Mesenteric fat pad (tissue), 1 donor: ENCODE data around the gene LSAMP. TPM values are rescaled to one million over a fixed set of nuclear protein-coding genes. Genes with fewer than 3 reads are reported as not detected.

Source experiments
- DNase-seq: peaks from one replicate; pipeline ENCODE4 v3.0.0-alpha.2; 2020; ENCODE audit warnings: low spot score
- total RNA-seq: library from RNA; stranded (reverse); fragmentation: NEBNext Ultra II Directional; extraction: Animal tissue kit (Norgen Biotek cat#: 25700); gene quantifications from one replicate; pipeline ENCODE4 v1.2.1, GENCODE V29; 2021
- donor health status: DM: yes; HTN: yes; CAD: no.

The LSAMP gene
- total RNA-seq, 1 donor from 2014 or later, result 1.7 TPM

DNA sequence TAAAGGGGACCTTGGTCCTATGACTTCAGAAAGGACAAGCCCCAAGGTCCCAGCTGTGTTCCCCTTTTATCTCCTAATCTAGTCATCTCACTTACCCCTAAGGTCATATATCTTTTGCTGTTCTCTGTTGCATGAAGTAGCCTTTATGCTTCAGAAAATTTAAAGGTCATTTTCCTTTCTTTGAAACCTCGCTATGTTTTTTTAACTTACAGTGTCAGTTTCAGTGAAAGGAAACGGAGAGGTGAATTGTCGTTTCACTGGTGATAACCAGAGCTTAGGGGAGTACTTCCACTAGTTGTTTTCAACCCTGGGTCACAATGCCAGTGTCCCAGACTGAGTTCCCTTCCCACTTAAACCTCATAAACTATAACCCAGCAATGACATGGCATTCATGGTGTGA is 464.6 kb downstream of the LSAMP start:
- DNase-seq, result no peak

DNA sequence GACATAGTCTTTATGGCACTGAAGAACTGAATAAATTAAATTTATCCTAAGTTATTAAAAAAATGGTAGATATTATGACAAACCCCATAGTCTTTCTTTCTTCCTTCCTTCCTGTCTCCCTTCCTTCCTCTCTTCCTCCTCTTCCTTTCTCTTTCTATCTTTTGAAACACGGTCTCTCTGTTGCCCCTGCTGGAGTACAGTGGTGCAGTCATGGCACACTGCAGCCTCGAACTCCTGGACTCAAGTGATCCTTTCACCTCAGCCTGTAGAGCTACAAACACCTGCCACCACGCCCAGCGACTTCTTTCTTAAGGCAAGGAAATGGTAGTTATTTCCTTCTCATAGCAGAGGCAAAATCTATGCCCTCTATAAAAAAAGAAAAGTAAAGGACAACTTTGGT is 467.4 kb downstream of the LSAMP start:
- no peak for DNase-seq

DNA sequence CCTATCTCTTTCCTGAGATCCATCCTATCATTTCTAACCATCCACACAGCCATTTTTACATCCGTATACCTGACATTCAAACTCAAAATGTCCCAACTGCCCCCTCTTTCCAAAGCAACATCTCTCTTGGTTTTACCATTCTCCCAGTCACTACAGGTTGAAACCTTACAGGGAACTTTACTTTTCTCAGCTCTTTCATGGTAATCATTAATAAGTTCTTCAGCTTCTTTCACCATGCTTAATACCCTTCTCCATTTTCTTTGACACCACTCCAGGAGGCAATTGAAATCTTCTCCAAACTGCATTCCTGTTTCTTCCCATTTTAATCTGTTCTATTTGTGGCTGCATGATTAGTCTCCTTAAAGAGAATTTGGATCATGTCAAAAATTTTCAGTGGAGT is 469.5 kb downstream of the LSAMP start:
- DNase-seq, result no peak

DNA sequence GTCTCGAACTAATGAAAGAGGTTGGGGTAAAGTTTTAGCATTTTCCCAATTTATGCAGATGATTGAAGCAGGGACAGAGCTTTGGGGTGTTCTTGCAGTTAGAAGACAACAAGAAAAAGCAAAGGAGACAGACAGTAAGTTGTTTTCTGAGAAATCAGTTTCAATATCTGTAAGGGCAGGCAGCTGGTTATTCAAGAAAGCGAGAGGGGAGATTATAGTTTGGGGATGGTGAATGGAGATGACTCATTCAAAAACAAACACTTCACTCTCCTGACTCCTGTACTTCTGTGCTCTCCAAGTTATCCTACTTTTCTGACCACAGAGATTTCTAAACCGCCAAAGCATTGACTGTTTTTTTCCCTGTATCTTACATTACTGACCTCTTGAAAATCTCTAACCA is 469.9 kb downstream of the LSAMP start:
- DNase-seq, result no peak

DNA sequence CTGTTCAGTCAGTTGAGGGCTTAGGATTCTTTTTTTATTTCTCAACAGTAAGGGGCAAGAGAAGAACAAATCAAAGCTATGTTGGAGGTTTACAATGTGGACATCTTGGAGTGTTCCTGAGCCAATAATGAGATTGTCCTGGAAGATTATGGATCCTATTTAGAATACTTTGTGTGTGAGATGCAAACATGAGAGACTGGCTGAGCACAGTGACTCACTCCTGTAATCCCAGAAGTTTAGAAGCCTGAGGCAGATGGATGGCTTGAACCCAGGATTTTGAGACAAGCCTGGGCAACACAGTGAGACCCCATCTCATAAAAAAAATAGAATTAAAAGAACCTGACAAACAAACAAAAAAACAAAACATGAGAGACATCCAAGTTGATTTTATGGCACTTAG is 470.3 kb downstream of the LSAMP start:
- no peak for DNase-seq

DNA sequence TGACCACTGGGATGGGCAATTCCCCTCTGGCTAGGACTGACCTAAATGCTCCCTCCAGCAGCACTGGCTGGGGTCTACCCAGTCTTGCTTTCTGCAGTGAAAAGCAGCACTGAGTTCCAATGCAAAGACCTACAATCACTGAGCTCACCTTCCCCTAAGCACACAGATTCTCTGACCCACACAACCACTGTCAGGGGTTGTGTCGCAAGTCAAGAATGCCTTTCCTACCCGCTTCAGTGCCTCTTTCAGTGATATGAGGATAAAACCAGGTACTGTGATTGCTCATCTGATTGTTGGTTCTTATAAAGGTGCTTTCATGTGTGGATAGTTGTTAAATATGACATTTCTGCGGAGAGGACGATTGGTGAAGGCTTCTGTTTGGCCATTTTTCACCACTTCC is 476.4 kb downstream of the LSAMP start:
- DNase-seq, result no peak

DNA sequence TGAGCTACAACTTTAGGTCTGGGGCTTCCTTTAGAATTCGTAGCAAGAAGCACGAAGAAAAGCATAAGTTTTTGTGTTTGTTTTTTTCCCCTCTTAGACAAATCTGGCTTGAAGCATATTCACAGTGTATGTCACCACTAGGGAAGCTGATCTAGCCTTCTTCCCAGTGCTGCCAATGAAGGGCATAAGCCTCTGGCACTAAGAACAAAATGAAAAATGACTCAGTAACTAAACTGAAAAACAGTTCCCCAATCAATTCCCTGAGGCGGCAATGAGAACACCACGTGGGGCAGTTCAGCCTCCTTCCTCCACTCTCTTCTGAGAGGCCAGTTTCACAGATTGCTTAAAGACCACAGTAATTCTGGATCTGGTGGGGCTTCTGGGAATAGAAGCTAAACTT is 483.9 kb downstream of the LSAMP start:
- DNase-seq, result no peak

DNA sequence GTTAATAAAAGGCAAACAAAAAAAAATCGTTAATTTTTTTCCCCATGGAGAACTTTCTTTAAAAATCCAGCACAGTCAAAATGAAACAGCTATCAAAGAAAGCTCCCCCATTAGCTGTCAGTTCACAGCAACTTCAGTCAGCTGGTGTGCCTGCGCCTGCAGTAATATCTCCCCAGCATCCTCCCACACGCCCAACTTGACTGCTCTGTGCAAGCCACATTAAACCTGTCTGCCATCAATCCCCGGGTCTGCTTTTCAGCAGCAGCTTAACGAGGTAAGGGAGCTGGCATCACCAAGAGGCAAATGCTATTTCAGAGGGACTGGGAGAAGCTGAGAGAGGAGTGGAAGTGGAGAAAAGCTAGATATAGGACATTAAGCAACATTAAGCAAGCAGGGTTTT is 484.5 kb downstream of the LSAMP start:
- no peak for DNase-seq

DNA sequence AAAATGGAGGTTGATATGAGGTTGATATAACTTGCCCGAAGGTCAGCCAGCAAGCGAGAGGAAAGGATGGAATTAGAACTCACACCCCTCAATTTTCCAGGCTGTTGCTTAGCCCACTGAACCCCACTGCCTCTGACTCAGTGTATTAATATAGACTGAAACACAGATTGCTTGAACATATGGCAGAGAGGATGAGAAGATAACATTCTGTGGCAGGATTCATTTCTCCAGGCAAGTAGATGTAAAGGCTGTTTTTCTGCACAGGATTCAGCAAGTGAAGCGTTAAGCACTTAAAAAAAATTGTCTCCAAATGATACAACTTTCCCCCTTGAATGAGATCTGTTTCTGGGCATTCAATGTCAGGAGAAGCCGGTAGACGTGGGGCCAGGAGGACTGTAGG is 486.8 kb downstream of the LSAMP start:
- no peak for DNase-seq

DNA sequence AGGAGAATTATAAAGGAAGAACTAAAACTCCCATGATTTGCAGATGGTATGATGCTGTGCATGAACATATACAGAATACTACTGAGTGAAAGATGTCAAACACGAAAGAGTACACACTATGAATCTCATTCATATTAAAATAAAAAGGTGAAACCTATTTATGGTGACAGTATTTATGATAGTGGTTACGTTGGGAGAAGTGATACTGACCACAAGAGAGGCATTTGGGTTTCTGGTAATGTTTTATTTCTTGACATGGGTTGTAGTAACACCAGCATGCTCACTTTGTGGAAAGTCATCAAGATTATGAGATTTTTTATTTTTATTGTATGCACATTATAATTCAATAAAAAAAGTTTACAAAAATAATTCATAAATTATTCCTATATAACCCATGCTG is 498.0 kb downstream of the LSAMP start:
- no peak for DNase-seq

DNA sequence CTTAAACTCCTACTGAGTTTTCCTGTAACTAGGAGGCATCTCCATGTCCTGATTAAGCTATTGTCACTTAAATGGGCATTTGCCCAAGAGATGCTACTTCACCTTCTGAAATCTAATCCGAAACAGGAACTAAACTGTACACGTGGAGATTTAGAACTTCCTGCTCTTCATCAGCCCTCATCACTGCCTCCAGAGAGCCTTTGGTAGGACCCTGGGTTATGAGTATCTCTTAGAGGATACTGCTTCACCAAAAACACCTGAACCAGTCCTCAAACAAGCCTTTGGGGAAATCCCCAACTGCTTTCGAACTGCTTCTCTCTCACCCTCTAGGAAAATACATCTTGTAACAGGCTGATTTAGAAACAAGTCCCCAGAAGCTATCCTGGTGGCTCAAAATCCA is 501.7 kb downstream of the LSAMP start:
- DNase-seq, result no peak

DNA sequence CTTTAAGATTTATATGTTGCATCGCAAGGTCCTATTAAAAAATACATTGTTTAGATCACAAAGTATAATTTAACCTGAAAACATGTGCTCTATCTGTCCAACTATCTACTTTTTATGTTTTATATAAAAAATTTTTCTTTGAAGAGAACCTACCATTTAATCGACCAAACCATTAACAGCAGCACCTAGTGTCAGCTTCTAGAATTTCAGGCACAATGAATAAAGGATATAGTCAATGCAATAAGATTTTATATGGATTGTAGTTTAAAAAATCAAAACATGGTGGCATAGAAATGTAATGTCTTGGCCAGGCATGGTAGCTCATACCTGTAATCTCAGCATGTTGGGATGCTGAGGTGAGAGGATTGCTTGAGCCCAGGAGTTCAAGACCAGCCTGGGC is 508.2 kb downstream of the LSAMP start:
- DNase-seq, result no peak

DNA sequence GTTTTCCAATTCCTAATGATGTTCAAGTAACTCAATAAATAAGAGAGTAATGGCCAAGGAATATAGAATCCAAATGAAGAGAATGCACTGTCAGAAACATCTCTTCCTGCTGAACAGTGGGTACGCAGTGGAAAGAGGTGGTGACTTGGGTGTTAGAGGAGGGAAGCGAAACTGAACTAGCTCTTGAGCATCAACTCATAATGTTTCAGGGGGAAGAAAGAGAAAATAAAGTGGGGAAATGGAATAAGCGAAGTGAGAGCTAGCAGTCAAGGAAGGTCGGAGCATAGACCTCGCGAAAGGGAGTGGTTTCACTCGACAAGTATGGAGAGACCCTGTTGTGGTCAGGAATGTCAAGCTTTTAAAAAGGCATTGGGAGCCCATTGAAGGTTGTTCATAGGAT is 512.5 kb downstream of the LSAMP start:
- no peak for DNase-seq

DNA sequence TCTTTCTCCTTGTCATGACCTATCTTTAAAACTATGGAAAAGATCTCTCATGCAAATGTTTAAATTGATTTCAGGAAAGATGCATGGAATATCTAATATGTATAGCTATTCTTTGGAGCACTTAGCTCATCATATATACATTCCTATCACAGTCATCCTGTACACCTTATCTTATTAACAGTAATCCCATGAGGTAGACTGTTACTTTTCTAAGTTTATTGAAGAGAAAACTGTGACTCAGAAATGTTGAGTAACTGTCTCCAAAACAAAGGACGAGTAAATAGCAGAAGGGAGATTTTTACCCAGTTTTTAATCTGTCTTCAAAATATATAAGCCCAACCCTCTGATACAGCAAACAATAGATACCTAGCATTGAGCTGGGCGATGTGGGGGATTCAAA is 513.7 kb downstream of the LSAMP start:
- DNase-seq, result no peak

DNA sequence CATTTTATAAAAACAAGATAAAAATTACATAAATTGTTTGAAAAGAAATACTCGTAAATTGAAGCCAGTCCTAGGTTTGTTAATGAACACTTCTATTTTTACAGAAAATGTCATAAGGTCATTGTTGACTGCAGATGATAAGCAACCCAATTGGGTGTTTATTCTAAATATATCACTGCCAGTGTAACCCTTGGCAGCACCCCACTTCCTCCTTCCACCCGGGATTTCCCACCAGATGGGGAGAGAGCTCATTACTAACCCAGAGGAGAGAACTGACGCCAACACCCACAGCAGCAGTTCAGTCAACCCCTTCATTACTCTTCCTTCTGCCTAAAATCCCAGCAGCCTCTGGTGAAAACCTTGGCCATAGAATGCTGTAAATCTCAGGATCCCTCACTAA is 514.4 kb downstream of the LSAMP start:
- no peak for DNase-seq

DNA sequence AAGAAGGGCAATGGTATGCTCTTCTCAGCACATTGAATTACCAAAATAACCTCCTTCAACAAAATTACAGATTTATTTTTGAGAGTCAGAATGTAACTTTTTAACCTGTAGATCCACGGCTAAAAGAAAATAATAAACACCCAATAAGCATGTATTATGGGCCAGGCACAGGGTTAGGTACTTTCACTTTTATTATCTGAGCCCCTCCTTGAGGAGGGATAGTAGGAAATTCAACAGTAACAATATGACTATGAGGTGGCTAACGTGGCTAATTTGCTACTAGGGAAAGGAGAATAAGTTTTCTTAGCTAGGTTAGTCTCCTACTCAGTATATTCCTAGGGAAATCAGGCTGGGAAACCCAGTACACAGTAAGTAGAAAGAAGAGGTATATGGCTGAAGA is 515.1 kb downstream of the LSAMP start:
- no peak for DNase-seq

DNA sequence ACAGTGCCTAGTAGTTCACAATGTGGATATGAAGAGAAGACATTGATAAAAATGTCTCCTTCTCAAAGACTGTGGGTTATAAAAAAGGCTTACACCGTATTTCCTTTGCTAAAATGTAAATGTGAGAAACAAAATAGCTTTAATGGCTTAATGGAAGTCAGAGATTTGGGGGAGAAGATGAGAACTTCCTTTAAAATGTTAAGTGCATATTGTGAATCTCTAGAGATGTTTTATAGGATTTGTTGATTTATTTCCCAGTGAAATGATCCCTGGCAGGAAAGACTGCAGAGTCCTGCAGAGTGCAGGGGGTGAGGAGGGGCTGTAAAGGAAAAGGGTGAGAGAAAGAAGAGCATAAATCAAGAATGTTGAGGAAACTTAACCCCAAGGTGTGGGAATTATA is 516.9 kb downstream of the LSAMP start:
- no peak for DNase-seq

DNA sequence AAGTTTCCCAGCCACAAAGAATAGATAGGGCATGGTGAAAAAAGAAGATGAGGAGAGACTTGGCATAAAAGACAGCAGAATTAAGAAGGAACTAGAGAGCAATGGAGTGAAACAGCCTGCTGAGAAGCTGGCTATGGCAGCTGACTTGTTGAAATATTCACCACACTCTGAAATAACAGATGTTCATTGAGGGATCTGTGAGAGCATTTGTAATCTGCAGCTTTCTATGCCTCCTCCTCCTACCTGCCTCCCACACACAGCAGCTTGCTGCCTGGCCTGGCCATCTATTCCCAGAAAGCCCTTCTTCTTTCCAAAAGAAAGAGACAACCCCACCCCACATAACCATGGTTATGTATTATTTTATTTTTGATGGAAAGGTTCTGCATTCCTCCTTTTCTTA is 518.1 kb downstream of the LSAMP start:
- DNase-seq, result no peak

DNA sequence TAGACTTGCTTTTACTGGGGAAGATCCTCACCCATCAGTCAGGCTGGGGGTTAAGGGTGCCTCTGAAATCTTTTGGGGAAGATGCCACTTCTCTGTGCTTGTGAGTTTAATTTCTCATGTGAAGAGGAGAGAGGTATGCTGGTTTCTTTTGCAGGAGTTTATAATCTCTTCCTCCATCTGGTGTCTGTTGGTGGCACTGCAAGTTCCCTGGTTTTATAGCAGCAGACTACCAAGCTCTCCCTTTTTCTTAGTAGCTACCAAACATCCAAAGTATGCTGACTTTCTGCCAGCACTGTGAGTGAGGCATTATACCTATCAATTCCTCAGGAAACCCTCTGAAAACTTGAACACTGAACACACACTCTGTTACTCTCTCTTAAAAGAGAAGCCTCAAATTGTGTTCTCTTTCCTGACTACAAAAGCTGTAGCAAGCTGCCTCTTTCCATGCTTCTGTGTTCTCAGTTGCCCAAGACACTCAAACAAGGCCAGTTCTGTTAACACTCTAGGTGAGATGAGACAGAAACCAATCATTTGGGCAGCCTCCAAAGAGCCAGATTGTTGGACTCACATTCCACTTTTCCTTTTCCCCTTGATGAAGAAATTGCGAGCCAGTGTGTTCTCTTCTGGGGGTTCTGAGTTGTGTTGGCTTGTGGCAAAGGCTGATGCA is 522.5 kb downstream of the LSAMP start:
- DNase-seq, result no peak

DNA sequence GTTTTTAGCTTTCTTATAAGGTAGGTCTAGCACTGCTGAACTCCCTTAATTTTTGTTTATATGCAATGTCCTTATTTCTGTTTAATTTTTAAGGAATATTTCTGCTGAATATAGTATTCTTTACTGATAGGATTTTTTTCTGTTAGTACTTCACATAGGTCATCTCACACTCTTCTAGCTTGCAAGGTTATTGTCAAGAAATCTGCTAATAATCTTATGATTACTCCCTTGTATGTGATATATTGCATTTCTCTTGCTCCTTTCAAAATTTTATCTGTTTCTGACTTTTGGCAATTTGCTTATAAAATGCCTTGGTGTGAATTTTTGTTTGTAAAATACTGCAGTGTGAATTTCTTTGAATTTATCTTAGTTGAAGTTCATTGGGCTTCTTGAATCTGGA is 523.6 kb downstream of the LSAMP start:
- no peak for DNase-seq

DNA sequence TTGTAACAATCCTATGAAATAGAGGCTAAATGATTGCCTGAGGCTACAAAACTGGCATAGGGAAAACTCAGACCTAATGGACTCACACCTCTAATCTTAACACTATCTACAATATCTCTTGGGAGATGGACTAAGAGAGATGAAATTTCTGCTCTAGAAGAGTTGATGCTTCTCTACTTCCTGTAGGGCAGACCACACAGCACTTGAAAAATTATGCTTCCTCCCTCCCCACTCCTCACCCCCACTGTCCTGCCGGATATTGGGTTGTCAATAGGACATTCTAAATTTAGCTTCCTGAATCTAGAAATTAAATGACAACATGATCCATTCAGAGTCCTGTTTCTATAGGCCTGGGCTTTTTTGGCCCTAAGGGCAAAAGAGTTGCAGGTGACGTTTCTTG is 526.4 kb downstream of the LSAMP start:
- DNase-seq, result no peak

DNA sequence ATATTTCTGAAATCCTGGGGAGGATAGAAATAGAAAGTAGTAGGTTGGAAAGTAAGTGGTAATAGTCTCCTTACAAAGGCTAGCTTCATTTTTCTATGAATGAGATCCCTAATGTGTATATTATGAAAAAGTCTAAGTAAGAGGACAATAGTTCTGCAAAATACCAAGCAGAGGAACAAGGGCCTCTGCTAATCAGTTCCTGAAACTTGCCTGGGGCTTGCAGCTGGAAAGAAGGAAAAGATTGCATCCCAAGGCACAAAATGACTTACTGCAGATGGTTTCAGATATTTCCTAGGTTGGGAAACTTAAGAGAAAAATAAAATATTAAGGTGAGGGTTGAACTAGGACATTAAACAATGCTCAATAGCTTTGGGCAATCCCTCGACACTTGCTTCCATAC is 528.4 kb downstream of the LSAMP start:
- DNase-seq, result no peak

DNA sequence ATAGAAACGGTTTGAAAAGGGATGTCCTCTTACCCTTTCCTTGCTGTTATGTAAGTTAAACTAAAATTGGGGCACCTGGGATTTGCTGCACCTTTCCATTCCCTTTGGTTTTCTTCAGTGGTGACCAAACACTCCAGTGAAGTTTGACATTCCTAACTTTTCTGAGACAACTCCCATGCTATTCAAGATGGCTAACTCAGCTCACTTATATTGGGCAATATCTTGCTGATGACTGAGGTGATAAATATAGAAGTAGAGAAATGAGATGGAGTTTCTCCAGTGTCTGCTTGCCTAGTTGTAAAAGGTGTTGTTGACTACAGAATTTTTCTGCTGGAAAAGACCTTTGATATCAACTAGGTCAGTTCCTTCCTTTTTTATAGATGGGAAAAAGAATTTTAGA is 530.2 kb downstream of the LSAMP start:
- DNase-seq, result no peak

DNA sequence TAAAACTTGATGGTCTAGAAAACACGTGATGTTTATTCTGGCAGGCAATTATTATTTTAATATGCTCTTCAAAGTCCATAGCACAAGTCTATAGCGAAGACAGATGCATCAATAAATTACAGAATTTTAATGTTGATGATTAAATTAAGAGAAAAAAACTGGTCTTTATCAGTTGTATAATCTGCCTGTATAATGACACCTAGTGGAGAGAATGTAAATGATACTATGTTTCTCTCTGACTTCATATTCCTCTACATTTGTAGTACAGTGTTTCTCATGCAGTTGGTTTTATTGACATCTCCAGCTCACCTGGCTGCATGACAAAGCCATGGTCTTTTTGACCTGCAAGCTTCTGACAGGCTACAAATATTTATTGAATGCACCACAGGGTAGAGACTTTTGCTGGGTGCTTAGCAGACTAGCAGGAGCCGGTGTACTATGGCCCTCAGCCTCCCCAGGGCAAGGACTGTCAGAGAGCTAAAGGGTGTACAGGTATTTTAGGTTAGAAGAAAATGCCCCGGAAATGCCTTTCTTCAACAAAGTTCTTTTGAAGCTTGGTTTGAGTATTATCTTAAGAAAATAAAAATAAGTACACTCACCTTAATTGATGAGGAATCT is 532.1 kb downstream of the LSAMP start:
- no peak for DNase-seq
